BLaER1 (cell line): ENCODE data around the gene EIF4G2.
A peak's percentile ranks its signal among the peaks of the same experiment; 100 is the strongest.
"Not testable (repeated sequence)": the region's sequence is repeated elsewhere in the genome, so short reads cannot be mapped to it uniquely, and the experiment has no call there.

Source experiments
- H3K27ac ChIP-seq: shearing (Covaris generic); formaldehyde crosslinking; 2 replicates; pipeline ENCODE4 v1.8.1; 2022
- H3K27me3 ChIP-seq: shearing (Covaris generic); formaldehyde crosslinking; 2 replicates; pipeline ENCODE4 v1.8.1; 2022
- H3K36me3 ChIP-seq: shearing (Covaris generic); formaldehyde crosslinking; 2 replicates; pipeline ENCODE4 v1.8.1; 2022
- H3K4me1 ChIP-seq: shearing (Covaris generic); formaldehyde crosslinking; 2 replicates; pipeline ENCODE4 v1.8.1; 2022
- H3K4me2 ChIP-seq: shearing (Covaris generic); formaldehyde crosslinking; 2 replicates; pipeline ENCODE4 v1.8.1; 2022
- H3K4me3 ChIP-seq: shearing (Covaris generic); formaldehyde crosslinking; 2 replicates; pipeline ENCODE4 v1.8.1; 2022
- H3K9ac ChIP-seq: shearing (Covaris generic); formaldehyde crosslinking; 2 replicates; pipeline ENCODE4 v1.8.1; 2022
- H3K9me3 ChIP-seq: shearing (Covaris generic); formaldehyde crosslinking; 2 replicates; pipeline ENCODE4 v1.8.1; 2022
- H4K20me1 ChIP-seq: shearing (Covaris generic); formaldehyde crosslinking; 2 replicates; pipeline ENCODE4 v1.8.1; 2022
- Cebpa-rat ChIP-seq: shearing (Covaris generic); IDR thresholded peaks from 2 replicates; pipeline ENCODE4 v1.8.1; 2022

The EIF4G2 gene

DNA sequence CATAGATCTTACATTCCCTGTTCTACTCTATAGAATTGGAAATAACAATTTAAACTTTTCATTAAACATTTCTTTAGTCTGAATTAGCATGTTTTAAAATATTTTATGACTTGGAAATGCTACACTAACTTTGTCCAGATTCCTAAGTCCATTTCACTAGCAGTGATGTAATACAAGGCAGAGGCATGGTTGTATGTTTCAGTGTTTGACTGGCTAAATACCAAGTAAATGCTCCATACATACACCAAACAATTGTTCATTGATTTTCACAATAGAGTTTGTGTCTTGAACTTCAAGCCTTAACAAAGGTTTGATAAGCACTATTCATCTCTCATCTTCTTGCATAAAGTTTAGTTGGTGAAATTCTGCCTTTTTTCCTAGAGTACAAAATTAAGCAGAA is 35.6 kb upstream of the EIF4G2 start:
- H3K4me3 ChIP-seq, result no peak overlapping the region
- H3K27me3 ChIP-seq, result no peaks in the 10 kb centered on the region
- peaks cover 20% of the 10 kb centered on the region; the same call in 1 of the 2 replicates for H3K36me3 ChIP-seq
- no peaks in the 10 kb centered on the region for H3K9me3 ChIP-seq
- no peak for TF ChIP-seq Cebpa-rat
- no peaks in the 10 kb centered on the region for H4K20me1 ChIP-seq
- no peak overlapping the region for H3K4me2 ChIP-seq
- H3K4me1 ChIP-seq, result peaks cover 15% of the 10 kb centered on the region
- H3K9ac ChIP-seq, result no peak overlapping the region
- H3K27ac ChIP-seq, result no peak overlapping the region

DNA sequence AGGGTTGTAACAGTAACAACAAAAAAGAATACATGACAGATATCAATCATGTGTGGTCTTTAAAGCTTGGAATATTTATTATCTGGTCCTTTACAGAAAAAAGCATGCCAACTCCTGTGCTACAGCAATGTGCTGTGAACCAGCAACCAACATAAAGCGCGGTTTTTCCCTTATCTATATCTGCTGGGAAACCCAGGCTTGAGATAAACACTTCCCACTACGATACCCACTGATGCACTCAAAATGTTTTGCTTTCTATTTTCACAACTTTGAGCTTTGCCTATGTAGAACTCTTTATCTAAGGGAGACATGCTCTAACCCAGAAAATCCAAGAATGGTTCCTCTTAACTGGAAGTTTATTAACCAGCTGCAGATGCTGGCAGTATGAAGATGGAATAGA is 30.2 kb upstream of the EIF4G2 start:
- TF ChIP-seq Cebpa-rat, result no peak
- H3K9ac ChIP-seq, result no peak overlapping the region

GRCh38 chr11:10838083-10838482 is 29.4 kb upstream of the EIF4G2 start:
- no peaks in the 10 kb centered on the region for H3K9me3 ChIP-seq
- H4K20me1 ChIP-seq, result no peaks in the 10 kb centered on the region
- no peak for TF ChIP-seq Cebpa-rat
- no peak overlapping the region for H3K4me2 ChIP-seq
- peaks cover 8% of the 10 kb centered on the region; the same call in 1 of the 2 replicates for H3K36me3 ChIP-seq
- no peak overlapping the region for H3K27ac ChIP-seq
- no peaks in the 10 kb centered on the region for H3K27me3 ChIP-seq
- H3K9ac ChIP-seq, result no peak overlapping the region
- peaks cover 15% of the 10 kb centered on the region for H3K4me1 ChIP-seq
- no peak overlapping the region for H3K4me3 ChIP-seq

More for the DNA sequence above, 30.2 kb upstream of the EIF4G2 start:
- no peaks in the 10 kb centered on the region for H3K27me3 ChIP-seq
- no peak overlapping the region for H3K27ac ChIP-seq
- no peaks in the 10 kb centered on the region for H3K9me3 ChIP-seq
- peaks cover 15% of the 10 kb centered on the region for H3K4me1 ChIP-seq
- H4K20me1 ChIP-seq, result no peaks in the 10 kb centered on the region
- peaks cover 8% of the 10 kb centered on the region; the same call in 1 of the 2 replicates for H3K36me3 ChIP-seq
- no peak overlapping the region for H3K4me2 ChIP-seq
- H3K4me3 ChIP-seq, result no peak overlapping the region

DNA sequence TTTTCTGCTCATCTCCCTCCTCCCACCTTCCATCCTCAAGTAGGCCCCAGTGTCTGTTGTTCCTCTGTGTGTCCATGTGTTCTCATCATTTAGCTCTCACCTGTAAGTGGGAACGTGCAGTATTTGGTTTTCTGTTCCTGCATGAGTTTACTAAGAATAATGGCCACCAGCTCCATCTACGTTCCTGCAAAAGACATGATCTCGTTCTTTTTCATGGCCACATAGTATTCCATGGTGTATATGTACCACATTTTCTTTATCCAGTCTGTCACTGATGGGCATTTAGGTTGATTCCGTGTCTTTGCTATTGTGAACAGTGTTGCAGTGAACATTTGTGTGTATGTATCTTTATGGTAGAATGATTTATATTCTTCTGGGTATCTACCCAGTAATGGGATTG is 28.2 kb upstream of the EIF4G2 start:
- not testable (repeated sequence) for H3K27me3 ChIP-seq, H3K9ac ChIP-seq, H3K36me3 ChIP-seq, H3K27ac ChIP-seq, H3K4me2 ChIP-seq, H4K20me1 ChIP-seq, H3K4me3 ChIP-seq, H3K9me3 ChIP-seq
- peaks cover 14% of the 10 kb centered on the region for H3K4me1 ChIP-seq

- peaks cover 10% of the 10 kb centered on the region for H3K4me1 ChIP-seq
- no peaks in the 10 kb centered on the region for H3K36me3 ChIP-seq
- no peak overlapping the region for H3K4me2 ChIP-seq
- H4K20me1 ChIP-seq, result no peaks in the 10 kb centered on the region
- no peak overlapping the region for H3K27ac ChIP-seq
- TF ChIP-seq Cebpa-rat, result no peak
- H3K27me3 ChIP-seq, result no peaks in the 10 kb centered on the region
- H3K4me3 ChIP-seq, result no peak overlapping the region
- peaks cover 8% of the 10 kb centered on the region for H3K9me3 ChIP-seq
- no peak overlapping the region for H3K9ac ChIP-seq
Observed at GRCh38 chr11:10829139-10829538, 20.4 kb upstream of the EIF4G2 start.

DNA sequence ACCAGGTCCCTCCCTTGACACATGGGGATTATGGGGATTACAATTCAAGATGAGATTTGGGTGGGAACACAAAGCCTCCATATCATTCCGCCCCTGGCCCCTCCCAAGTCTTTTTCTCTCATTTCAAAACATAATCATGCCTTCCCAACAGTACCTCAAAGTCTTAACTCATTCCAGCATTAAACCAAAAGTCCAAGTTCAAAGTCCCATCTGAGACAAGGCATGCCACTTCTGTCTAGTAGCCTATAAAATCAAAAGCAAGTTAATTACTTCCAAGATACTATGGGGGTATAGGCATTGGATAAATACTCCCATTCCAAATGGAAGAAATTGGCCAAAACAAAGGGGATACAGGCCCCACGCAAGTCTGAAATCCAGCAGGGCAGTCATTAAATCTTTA is 19.7 kb upstream of the EIF4G2 start:
- Histone ChIP-seq H3K9me3 (peaks cover 8% of the 10 kb centered on the region), H3K4me3 (no peak overlapping the region), H3K4me1 (peaks cover 10% of the 10 kb centered on the region), H3K9ac (no peak overlapping the region), H3K36me3 (no peaks in the 10 kb centered on the region), H4K20me1 (no peaks in the 10 kb centered on the region), H3K4me2 (no peak overlapping the region), H3K27ac (no peak overlapping the region), H3K27me3 (no peaks in the 10 kb centered on the region)
- no peak for TF ChIP-seq Cebpa-rat

- H3K27ac ChIP-seq, result no peak overlapping the region
- H3K4me1 ChIP-seq, result peaks cover 10% of the 10 kb centered on the region
- H3K4me3 ChIP-seq, result no peak overlapping the region
- no peaks in the 10 kb centered on the region for H3K27me3 ChIP-seq
- peaks cover 8% of the 10 kb centered on the region for H3K9me3 ChIP-seq
- H3K9ac ChIP-seq, result no peak overlapping the region
- no peak for TF ChIP-seq Cebpa-rat
- no peaks in the 10 kb centered on the region for H4K20me1 ChIP-seq
- H3K4me2 ChIP-seq, result peak overlapping the region; percentile 56
- peaks cover 8% of the 10 kb centered on the region; the same call in 1 of the 2 replicates for H3K36me3 ChIP-seq
Observed at GRCh38 chr11:10824888-10825287, 16.2 kb upstream of the EIF4G2 start.

GRCh38 chr11:10823152-10823579 is 14.4 kb upstream of the EIF4G2 start:
- H3K4me3 ChIP-seq, result no peak overlapping the region
- H3K9me3 ChIP-seq, result no peaks in the 10 kb centered on the region
- peaks cover 8% of the 10 kb centered on the region; the same call in 1 of the 2 replicates for H3K36me3 ChIP-seq
- no peaks in the 10 kb centered on the region for H4K20me1 ChIP-seq
- peaks cover 10% of the 10 kb centered on the region for H3K4me1 ChIP-seq
- TF ChIP-seq Cebpa-rat, result no peak
- no peaks in the 10 kb centered on the region for H3K27me3 ChIP-seq
- H3K27ac ChIP-seq, result no peak overlapping the region
- H3K9ac ChIP-seq, result no peak overlapping the region
- no peak overlapping the region for H3K4me2 ChIP-seq

- H3K4me1 ChIP-seq, result peaks cover 10% of the 10 kb centered on the region
- not testable (repeated sequence) for H4K20me1 ChIP-seq, H3K4me2 ChIP-seq, H3K4me3 ChIP-seq, H3K9me3 ChIP-seq, H3K27ac ChIP-seq, H3K9ac ChIP-seq, H3K36me3 ChIP-seq, H3K27me3 ChIP-seq
Observed at GRCh38 chr11:10822491-10822890, 13.8 kb upstream of the EIF4G2 start.

DNA sequence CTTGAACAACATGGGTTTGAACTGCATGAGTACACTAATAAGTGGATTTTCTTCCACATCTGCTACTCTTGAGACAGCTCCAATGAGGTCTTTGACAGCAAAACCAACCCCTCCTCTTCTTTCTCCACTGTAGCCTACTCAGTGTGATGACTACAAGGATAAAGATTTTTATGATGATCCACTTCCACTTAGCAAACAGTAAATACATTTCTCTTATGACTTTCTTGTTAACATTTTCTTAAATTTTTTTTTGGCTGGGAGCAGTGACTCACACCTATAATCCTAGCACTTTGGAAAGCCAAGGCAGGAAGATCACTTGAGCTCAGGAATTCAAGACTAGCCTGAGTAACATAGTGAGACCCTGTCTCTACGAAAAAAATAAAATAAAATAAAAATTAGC is 9.9 kb upstream of the EIF4G2 start:
- H3K36me3 ChIP-seq, result peaks cover 8% of the 10 kb centered on the region; the same call in 1 of the 2 replicates
- H3K9ac ChIP-seq, result no peak overlapping the region
- H3K27me3 ChIP-seq, result no peaks in the 10 kb centered on the region
- no peak overlapping the region for H3K4me2 ChIP-seq
- no peaks in the 10 kb centered on the region for H3K4me1 ChIP-seq
- no peak overlapping the region for H3K4me3 ChIP-seq
- no peak for TF ChIP-seq Cebpa-rat
- H3K9me3 ChIP-seq, result no peaks in the 10 kb centered on the region
- no peaks in the 10 kb centered on the region for H4K20me1 ChIP-seq
- no peak overlapping the region for H3K27ac ChIP-seq

DNA sequence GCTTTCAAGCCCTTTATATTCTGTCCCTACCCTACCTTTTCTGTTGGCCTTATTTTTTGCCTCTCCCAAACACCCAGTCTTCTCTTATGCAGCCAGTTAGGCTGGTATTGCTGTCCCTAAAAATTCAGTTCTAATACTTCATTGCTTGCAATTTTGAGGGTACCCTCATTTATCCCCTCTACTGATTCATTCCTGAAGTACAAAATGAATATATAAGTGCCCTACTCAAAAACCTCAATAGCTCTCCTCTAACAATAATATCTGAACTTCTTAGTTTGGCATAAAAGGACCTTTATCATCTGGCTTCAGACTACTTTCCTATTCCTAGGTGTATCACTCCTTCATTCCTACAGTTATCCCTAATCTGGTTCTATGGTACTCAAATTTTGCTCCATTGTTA is 5.2 kb upstream of the EIF4G2 start:
- H3K9me3 ChIP-seq, result no peaks in the 10 kb centered on the region
- H3K4me2 ChIP-seq, result no peak overlapping the region
- no peaks in the 10 kb centered on the region for H4K20me1 ChIP-seq
- no peaks in the 10 kb centered on the region for H3K36me3 ChIP-seq
- no peak overlapping the region for H3K9ac ChIP-seq
- peaks cover 10% of the 10 kb centered on the region for H3K4me1 ChIP-seq
- no peak overlapping the region for H3K4me3 ChIP-seq
- no peak overlapping the region for H3K27ac ChIP-seq
- no peak for TF ChIP-seq Cebpa-rat
- H3K27me3 ChIP-seq, result no peaks in the 10 kb centered on the region
